ENCODE measurements around the gene HK3.

The HK3 gene

GRCh38 chr5:176902102-176902814 is 3.1 kb upstream of the HK3 start:
- Histone ChIP-seq H3K4me1 (ENCODE audit: control insufficient read depth, insufficient read depth, low read length) (no peaks in the 10 kb centered on the region), H3K9ac (ENCODE audit: low read depth, low read length) (no peak overlapping the region)

GRCh38 chr5:176901260-176902101 is 2.3 kb upstream of the HK3 start:
- H3K36me3 ChIP-seq (ENCODE audit: insufficient read depth, low read length), result peaks cover 49% of the 10 kb centered on the region
- no peak overlapping the region for H3K9ac ChIP-seq (ENCODE audit: low read depth, low read length)
- no peak overlapping the region for H3K4me2 ChIP-seq (ENCODE audit: low read length)
- no peaks in the 10 kb centered on the region for H3K4me1 ChIP-seq (ENCODE audit: control insufficient read depth, insufficient read depth, low read length)
- no peaks in the 10 kb centered on the region for H3K9me3 ChIP-seq (replicated peaks; ENCODE audit: low read length)
- no peak overlapping the region for H3K4me3 ChIP-seq (ENCODE audit: low read length)
- peaks cover 1% of the 10 kb centered on the region for H3K27me3 ChIP-seq (ENCODE audit: control insufficient read depth, insufficient read depth, low read length)

More at GRCh38 chr5:176902102-176902814, 3.1 kb upstream of the HK3 start:
- Histone ChIP-seq H3K36me3 (ENCODE audit: insufficient read depth, low read length) (peaks cover 56% of the 10 kb centered on the region), H3K4me2 (ENCODE audit: low read length) (no peak overlapping the region), H3K9me3 (replicated peaks; ENCODE audit: low read length) (no peaks in the 10 kb centered on the region), H3K27me3 (ENCODE audit: control insufficient read depth, insufficient read depth, low read length) (no peaks in the 10 kb centered on the region), H3K4me3 (ENCODE audit: low read length) (no peak overlapping the region)

- peaks cover 4% of the 10 kb centered on the region for H3K27me3 ChIP-seq (ENCODE audit: control insufficient read depth, insufficient read depth, low read length)
- peaks cover 42% of the 10 kb centered on the region for H3K36me3 ChIP-seq (ENCODE audit: insufficient read depth, low read length)
- H3K9me3 ChIP-seq (replicated peaks; ENCODE audit: low read length), result no peaks in the 10 kb centered on the region
- no peak overlapping the region for H3K4me3 ChIP-seq (ENCODE audit: low read length)
- no peak overlapping the region for H3K9ac ChIP-seq (ENCODE audit: low read depth, low read length)
- H3K4me2 ChIP-seq (ENCODE audit: low read length), result no peak overlapping the region
- H3K4me1 ChIP-seq (ENCODE audit: control insufficient read depth, insufficient read depth, low read length), result no peaks in the 10 kb centered on the region
Observed at GRCh38 chr5:176900780-176901204, 1.6 kb upstream of the HK3 start.

- H3K9ac ChIP-seq (ENCODE audit: low read depth, low read length), result no peak overlapping the region
- no peaks in the 10 kb centered on the region for H3K9me3 ChIP-seq (replicated peaks; ENCODE audit: low read length)
- no peak overlapping the region for H3K4me3 ChIP-seq (ENCODE audit: low read length)
- H3K4me2 ChIP-seq (ENCODE audit: low read length), result no peak overlapping the region
- no peaks in the 10 kb centered on the region for H3K4me1 ChIP-seq (ENCODE audit: control insufficient read depth, insufficient read depth, low read length)
- H3K36me3 ChIP-seq (ENCODE audit: insufficient read depth, low read length), result peaks cover 35% of the 10 kb centered on the region
- H3K27me3 ChIP-seq (ENCODE audit: control insufficient read depth, insufficient read depth, low read length), result peaks cover 4% of the 10 kb centered on the region
Observed at GRCh38 chr5:176899946-176900779, 1.0 kb upstream of the HK3 start.

GRCh38 chr5:176897263-176897662 is 1.9 kb downstream of the HK3 start:
- H3K4me2 ChIP-seq (ENCODE audit: low read length), result no peak overlapping the region
- no peak overlapping the region for H3K4me3 ChIP-seq (ENCODE audit: low read length)
- H3K27me3 ChIP-seq (ENCODE audit: control insufficient read depth, insufficient read depth, low read length), result peaks cover 20% of the 10 kb centered on the region
- H3K36me3 ChIP-seq (ENCODE audit: insufficient read depth, low read length), result peaks cover 6% of the 10 kb centered on the region
- no peak overlapping the region for H3K9ac ChIP-seq (ENCODE audit: low read depth, low read length)
- no peaks in the 10 kb centered on the region for H3K4me1 ChIP-seq (ENCODE audit: control insufficient read depth, insufficient read depth, low read length)
- no peaks in the 10 kb centered on the region for H3K9me3 ChIP-seq (replicated peaks; ENCODE audit: low read length)

- Histone ChIP-seq H3K4me3 (ENCODE audit: low read length) (no peak overlapping the region), H3K9me3 (replicated peaks; ENCODE audit: low read length) (no peaks in the 10 kb centered on the region), H3K9ac (ENCODE audit: low read depth, low read length) (no peak overlapping the region), H3K4me2 (ENCODE audit: low read length) (no peak overlapping the region), H3K4me1 (ENCODE audit: control insufficient read depth, insufficient read depth, low read length) (no peaks in the 10 kb centered on the region), H3K36me3 (ENCODE audit: insufficient read depth, low read length) (no peaks in the 10 kb centered on the region), H3K27me3 (ENCODE audit: control insufficient read depth, insufficient read depth, low read length) (peaks cover 34% of the 10 kb centered on the region)
Observed at GRCh38 chr5:176895831-176896230, 3.3 kb downstream of the HK3 start.

GRCh38 chr5:176894298-176894697 is 4.8 kb downstream of the HK3 start:
- Histone ChIP-seq H3K27me3 (ENCODE audit: control insufficient read depth, insufficient read depth, low read length) (peaks cover 35% of the 10 kb centered on the region), H3K4me2 (ENCODE audit: low read length) (no peak overlapping the region), H3K9me3 (replicated peaks; ENCODE audit: low read length) (no peaks in the 10 kb centered on the region), H3K9ac (ENCODE audit: low read depth, low read length) (no peak overlapping the region), H3K4me3 (ENCODE audit: low read length) (no peak overlapping the region), H3K4me1 (ENCODE audit: control insufficient read depth, insufficient read depth, low read length) (no peaks in the 10 kb centered on the region), H3K36me3 (ENCODE audit: insufficient read depth, low read length) (no peaks in the 10 kb centered on the region)

- H3K4me2 ChIP-seq (ENCODE audit: low read length), result no peak overlapping the region
- H3K4me1 ChIP-seq (ENCODE audit: control insufficient read depth, insufficient read depth, low read length), result no peaks in the 10 kb centered on the region
- no peaks in the 10 kb centered on the region for H3K36me3 ChIP-seq (ENCODE audit: insufficient read depth, low read length)
- H3K4me3 ChIP-seq (ENCODE audit: low read length), result no peak overlapping the region
- H3K9me3 ChIP-seq (replicated peaks; ENCODE audit: low read length), result no peaks in the 10 kb centered on the region
- no peak overlapping the region for H3K9ac ChIP-seq (ENCODE audit: low read depth, low read length)
- peaks cover 35% of the 10 kb centered on the region for H3K27me3 ChIP-seq (ENCODE audit: control insufficient read depth, insufficient read depth, low read length)
Observed at GRCh38 chr5:176892663-176893062, 6.5 kb downstream of the HK3 start.

- Histone ChIP-seq H3K36me3 (ENCODE audit: insufficient read depth, low read length) (no peaks in the 10 kb centered on the region), H3K4me2 (ENCODE audit: low read length) (no peak overlapping the region), H3K4me1 (ENCODE audit: control insufficient read depth, insufficient read depth, low read length) (no peaks in the 10 kb centered on the region), H3K9ac (ENCODE audit: low read depth, low read length) (no peak overlapping the region), H3K27me3 (ENCODE audit: control insufficient read depth, insufficient read depth, low read length) (peaks cover 33% of the 10 kb centered on the region), H3K9me3 (replicated peaks; ENCODE audit: low read length) (no peaks in the 10 kb centered on the region), H3K4me3 (ENCODE audit: low read length) (no peak overlapping the region)
Observed at GRCh38 chr5:176891331-176891958, 7.7 kb downstream of the HK3 start.

- H3K4me2 ChIP-seq (ENCODE audit: low read length), result no peak overlapping the region
- H3K4me1 ChIP-seq (ENCODE audit: control insufficient read depth, insufficient read depth, low read length), result no peaks in the 10 kb centered on the region
- no peak overlapping the region for H3K9ac ChIP-seq (ENCODE audit: low read depth, low read length)
- no peaks in the 10 kb centered on the region for H3K36me3 ChIP-seq (ENCODE audit: insufficient read depth, low read length)
- H3K9me3 ChIP-seq (replicated peaks; ENCODE audit: low read length), result no peaks in the 10 kb centered on the region
- H3K27me3 ChIP-seq (ENCODE audit: control insufficient read depth, insufficient read depth, low read length), result peaks cover 30% of the 10 kb centered on the region
- H3K4me3 ChIP-seq (ENCODE audit: low read length), result no peak overlapping the region
Observed at GRCh38 chr5:176890455-176891330, 8.5 kb downstream of the HK3 start.
